ENCODE data around the gene PRKAG3.
"Not testable (repeated sequence)": the region's sequence is repeated elsewhere in the genome, so short reads cannot be mapped to it uniquely, and the experiment has no call there.

The PRKAG3 gene

DNA sequence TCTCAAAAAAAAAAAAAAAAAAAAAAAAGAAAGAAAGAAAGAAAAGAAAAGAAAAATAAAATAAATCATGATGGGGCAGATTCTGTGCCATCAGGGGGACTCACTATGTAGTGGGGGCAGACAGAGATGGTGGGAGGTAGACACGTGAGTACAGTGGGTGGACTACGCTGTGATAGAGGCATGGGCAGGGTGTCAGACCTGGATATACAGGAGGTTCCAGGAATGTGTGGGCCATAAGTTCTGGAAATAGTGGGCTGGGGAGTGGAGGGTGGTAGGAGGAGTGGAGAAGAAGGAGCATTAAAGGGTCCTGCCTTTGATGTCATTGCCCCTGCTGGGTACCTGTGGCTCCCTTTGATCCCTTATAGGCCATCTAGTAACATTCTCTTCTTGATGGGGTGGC, 19.2 kb upstream of the PRKAG3 start:
- H3K36me3 ChIP-seq (ENCODE audit: control insufficient read depth, insufficient read depth, low read length), result no peaks in the 10 kb centered on the region
- H3K4me3 ChIP-seq (ENCODE audit: low read length), result no peak overlapping the region
- no peak overlapping the region for H3K9ac ChIP-seq (ENCODE audit: low read length)
- H3K27ac ChIP-seq (ENCODE audit: low read depth, low read length), result no peak overlapping the region
- H3K4me1 ChIP-seq (ENCODE audit: control insufficient read depth, insufficient read depth, low read length), result no peaks in the 10 kb centered on the region
- H3K27me3 ChIP-seq (ENCODE audit: control insufficient read depth, insufficient read depth, low read length), result peaks cover 9% of the 10 kb centered on the region

DNA sequence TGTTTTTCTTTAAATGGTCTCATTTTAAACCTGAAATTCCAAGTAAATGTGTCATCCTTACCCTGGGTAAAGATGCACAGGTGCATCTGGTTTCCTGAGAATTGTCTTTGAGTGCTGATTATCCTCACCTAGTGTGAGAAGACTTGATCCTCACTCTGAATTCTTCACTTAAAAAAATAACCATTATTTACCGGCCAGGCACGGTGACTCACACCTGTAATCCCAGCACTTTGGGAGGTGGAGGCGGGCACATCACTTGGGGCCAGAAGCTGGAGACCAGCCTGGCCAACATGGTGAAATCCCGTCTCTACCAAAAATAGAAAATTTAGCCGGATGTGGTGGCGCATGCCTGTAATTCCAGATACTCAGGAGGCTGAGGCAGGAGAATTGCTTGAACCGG, 18.1 kb upstream of the PRKAG3 start:
- Histone ChIP-seq H3K36me3 (ENCODE audit: control insufficient read depth, insufficient read depth, low read length) (no peaks in the 10 kb centered on the region), H3K4me1 (ENCODE audit: control insufficient read depth, insufficient read depth, low read length) (no peaks in the 10 kb centered on the region), H3K4me3 (ENCODE audit: low read length) (no peak overlapping the region), H3K27ac (ENCODE audit: low read depth, low read length) (no peak overlapping the region), H3K9ac (ENCODE audit: low read length) (no peak overlapping the region), H3K27me3 (ENCODE audit: control insufficient read depth, insufficient read depth, low read length) (peaks cover 9% of the 10 kb centered on the region)

DNA sequence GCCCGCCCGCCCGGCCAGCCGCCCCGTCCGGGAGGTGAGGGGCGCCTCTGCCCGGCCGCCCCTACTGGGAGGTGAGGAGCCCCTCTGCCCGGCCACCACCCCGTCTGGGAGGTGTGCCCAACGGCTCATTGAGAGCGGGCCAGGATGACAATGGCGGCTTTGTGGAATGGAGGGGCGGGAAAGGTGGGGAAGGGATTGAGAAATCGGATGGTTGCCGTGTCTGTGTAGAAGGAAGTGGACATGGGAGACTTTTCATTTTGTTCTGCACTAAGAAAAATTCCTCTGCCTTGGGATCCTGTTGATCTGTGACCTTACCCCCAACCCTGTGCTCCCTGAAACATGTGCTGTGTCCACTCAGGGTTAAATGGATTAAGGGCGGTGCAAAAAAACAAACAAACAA, 15.4 kb upstream of the PRKAG3 start:
- not testable (repeated sequence) for H3K9ac ChIP-seq (ENCODE audit: low read length); H3K4me1 ChIP-seq (ENCODE audit: control insufficient read depth, insufficient read depth, low read length); H3K27ac ChIP-seq (ENCODE audit: low read depth, low read length); H3K4me3 ChIP-seq (ENCODE audit: low read length); H3K36me3 ChIP-seq (ENCODE audit: control insufficient read depth, insufficient read depth, low read length); H3K27me3 ChIP-seq (ENCODE audit: control insufficient read depth, insufficient read depth, low read length)

DNA sequence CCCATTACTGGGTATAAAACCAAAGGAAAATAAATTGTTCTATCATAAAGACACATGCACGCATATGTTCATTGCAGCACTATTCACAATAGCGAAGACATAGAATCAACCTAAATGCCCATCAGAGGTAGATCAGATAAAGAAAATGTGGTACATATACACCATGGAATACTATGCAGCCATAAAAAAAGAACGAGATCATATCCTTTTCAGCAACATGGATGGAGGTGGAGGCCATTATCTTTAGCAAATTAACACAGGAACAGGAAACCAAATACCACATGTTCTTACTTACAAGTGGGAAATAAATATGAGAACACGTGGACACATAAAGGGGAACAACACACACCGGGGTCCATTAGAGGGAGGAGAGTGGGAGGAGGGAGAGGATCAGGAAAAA, 12.7 kb upstream of the PRKAG3 start:
- not testable (repeated sequence) for H3K4me3 ChIP-seq (ENCODE audit: low read length); H3K9ac ChIP-seq (ENCODE audit: low read length); H3K4me1 ChIP-seq (ENCODE audit: control insufficient read depth, insufficient read depth, low read length); H3K36me3 ChIP-seq (ENCODE audit: control insufficient read depth, insufficient read depth, low read length); H3K27ac ChIP-seq (ENCODE audit: low read depth, low read length); H3K27me3 ChIP-seq (ENCODE audit: control insufficient read depth, insufficient read depth, low read length)

DNA sequence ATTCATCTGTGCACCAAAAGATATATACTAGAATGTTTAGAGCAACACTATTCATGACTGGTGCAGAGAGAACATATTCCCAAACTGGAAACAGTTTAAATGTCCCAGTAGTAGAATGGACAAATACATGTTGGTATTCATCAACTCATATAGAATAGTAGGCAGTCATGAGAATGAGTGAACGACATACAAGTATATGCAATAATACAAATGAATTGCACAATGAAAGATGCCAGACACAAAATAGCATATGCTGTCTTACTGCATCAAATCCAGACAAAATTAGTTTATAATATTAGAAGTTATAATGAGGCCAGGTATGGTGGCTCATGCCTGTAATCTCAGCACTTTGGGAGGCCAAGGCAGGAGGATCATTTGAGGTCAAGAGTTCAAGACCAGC, 8.3 kb upstream of the PRKAG3 start:
- no peaks in the 10 kb centered on the region for H3K4me1 ChIP-seq (ENCODE audit: control insufficient read depth, insufficient read depth, low read length)
- H3K9ac ChIP-seq (ENCODE audit: low read length), result no peak overlapping the region
- H3K27ac ChIP-seq (ENCODE audit: low read depth, low read length), result no peak overlapping the region
- no peak overlapping the region for H3K4me3 ChIP-seq (ENCODE audit: low read length)
- no peaks in the 10 kb centered on the region for H3K36me3 ChIP-seq (ENCODE audit: control insufficient read depth, insufficient read depth, low read length)
- H3K27me3 ChIP-seq (ENCODE audit: control insufficient read depth, insufficient read depth, low read length), result no peaks in the 10 kb centered on the region

DNA sequence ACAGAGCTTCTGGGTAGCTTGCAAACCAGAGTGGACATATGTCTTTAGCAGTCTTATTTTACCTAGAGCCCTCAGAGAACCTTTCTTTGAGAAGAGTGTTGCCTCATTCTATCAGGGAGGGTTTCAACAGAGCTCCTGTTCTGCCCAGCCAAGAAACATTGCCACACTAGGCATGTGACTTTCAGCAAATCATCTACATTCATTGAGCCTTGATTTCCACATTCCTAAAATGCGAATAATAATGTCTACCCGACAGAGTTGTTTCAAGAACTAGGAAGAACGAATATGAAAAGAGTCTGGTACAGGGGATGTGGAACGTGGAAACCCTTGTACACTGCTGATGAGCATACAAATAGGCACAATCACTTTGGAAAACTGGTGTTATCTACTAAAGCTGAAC, 7.8 kb upstream of the PRKAG3 start:
- H3K9ac ChIP-seq (ENCODE audit: low read length), result no peak overlapping the region
- H3K27me3 ChIP-seq (ENCODE audit: control insufficient read depth, insufficient read depth, low read length), result no peaks in the 10 kb centered on the region
- no peaks in the 10 kb centered on the region for H3K36me3 ChIP-seq (ENCODE audit: control insufficient read depth, insufficient read depth, low read length)
- H3K27ac ChIP-seq (ENCODE audit: low read depth, low read length), result no peak overlapping the region
- H3K4me1 ChIP-seq (ENCODE audit: control insufficient read depth, insufficient read depth, low read length), result no peaks in the 10 kb centered on the region
- no peak overlapping the region for H3K4me3 ChIP-seq (ENCODE audit: low read length)

DNA sequence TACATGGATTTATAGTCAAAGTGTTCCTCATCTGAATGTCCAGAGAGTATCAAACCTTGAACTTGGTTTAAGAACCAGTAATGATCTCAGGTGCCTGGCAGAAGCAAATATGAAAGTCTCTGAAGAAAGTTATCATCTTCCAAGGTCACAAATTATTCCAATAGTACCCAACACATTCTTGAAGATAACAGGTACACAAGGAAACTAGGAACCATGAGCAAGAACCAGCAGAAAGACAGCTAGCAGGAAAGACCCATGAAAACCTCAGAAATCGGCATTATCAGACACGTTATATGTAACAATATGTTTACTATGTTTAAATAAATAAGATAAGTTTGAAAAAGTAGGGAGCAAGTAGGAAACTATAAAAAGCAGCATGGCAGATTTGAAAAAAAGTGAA, 5.9 kb upstream of the PRKAG3 start:
- H3K36me3 ChIP-seq (ENCODE audit: control insufficient read depth, insufficient read depth, low read length), result no peaks in the 10 kb centered on the region
- H3K27me3 ChIP-seq (ENCODE audit: control insufficient read depth, insufficient read depth, low read length), result peaks cover 5% of the 10 kb centered on the region
- H3K9ac ChIP-seq (ENCODE audit: low read length), result no peak overlapping the region
- H3K4me1 ChIP-seq (ENCODE audit: control insufficient read depth, insufficient read depth, low read length), result no peaks in the 10 kb centered on the region
- H3K4me3 ChIP-seq (ENCODE audit: low read length), result no peak overlapping the region
- H3K27ac ChIP-seq (ENCODE audit: low read depth, low read length), result no peak overlapping the region

DNA sequence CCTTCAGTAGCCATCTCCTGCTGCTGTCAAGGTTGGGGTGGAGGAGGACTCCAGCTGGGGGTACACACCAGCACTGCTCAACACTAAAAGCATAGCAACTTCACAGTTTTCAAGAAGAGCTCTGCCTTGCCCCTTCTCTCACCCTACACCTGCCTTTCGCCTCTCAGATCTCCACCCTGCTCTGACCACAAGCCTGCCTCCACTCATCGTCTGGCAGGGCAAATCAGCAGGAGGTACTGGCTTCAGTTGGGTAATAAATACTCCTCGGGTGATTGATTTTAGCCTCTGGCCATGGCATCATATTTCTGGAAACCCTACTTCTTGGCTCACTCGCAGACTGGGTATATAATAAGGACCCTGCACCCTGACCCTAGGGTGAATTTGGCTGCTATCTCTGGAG, 3.1 kb upstream of the PRKAG3 start:
- Histone ChIP-seq H3K4me1 (ENCODE audit: control insufficient read depth, insufficient read depth, low read length) (no peaks in the 10 kb centered on the region), H3K36me3 (ENCODE audit: control insufficient read depth, insufficient read depth, low read length) (no peaks in the 10 kb centered on the region), H3K27ac (ENCODE audit: low read depth, low read length) (no peak overlapping the region), H3K9ac (ENCODE audit: low read length) (no peak overlapping the region), H3K27me3 (ENCODE audit: control insufficient read depth, insufficient read depth, low read length) (peaks cover 12% of the 10 kb centered on the region), H3K4me3 (ENCODE audit: low read length) (no peak overlapping the region)

DNA sequence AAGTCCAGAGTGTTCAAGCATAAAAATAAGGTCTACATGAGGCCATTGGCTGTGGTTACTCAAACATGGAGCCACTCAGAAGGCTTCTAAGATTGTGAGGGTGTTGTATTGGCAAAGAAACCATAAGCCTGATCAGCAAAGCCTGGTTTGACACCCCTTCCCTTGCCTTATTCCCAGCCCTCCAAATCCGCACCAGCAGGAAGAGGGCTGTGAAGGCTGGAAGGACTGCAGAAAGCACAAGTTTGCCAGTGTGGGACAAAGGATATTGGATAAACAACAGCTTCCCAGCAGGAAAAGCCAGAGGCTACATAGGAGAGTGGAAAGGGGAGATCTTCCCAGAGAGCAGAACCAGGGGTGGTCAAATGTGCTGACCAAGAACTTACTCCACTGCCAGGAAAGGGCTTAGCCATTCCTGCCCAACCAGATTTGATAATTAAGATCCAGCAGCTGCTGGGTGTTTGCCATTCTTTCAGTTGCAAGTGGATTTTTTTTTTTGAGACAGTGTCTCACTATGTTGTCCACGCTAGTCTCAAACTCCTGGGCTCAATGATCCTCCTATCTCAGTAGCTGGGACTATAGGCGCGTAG, 1.5 kb upstream of the PRKAG3 start:
- Histone ChIP-seq H3K4me1 (ENCODE audit: control insufficient read depth, insufficient read depth, low read length) (no peaks in the 10 kb centered on the region), H3K36me3 (ENCODE audit: control insufficient read depth, insufficient read depth, low read length) (no peaks in the 10 kb centered on the region), H3K27me3 (ENCODE audit: control insufficient read depth, insufficient read depth, low read length) (peaks cover 12% of the 10 kb centered on the region), H3K4me3 (ENCODE audit: low read length) (no peak overlapping the region), H3K27ac (ENCODE audit: low read depth, low read length) (no peak overlapping the region), H3K9ac (ENCODE audit: low read length) (no peak overlapping the region)

DNA sequence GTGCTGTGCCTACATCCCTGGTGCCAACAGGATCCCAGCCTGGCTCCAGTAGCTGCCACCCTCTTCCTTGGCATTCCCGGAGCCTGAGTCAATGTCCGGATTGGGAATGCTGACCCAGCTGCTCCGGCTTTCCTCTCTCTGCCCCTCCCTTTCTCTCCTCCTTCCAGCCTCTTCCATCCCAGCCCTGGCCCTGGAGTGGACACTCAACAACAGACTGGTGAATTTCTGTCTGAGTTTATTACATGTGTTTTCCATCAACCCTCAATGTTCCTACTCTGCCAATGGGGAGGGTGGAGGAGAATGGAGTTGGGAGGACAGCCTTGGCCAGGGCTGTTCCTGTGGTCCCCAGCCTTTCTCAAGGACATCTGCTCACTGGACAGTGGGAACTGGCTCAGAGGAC, 917 bp upstream of the PRKAG3 start:
- no peak overlapping the region for H3K9ac ChIP-seq (ENCODE audit: low read length)
- no peaks in the 10 kb centered on the region for H3K4me1 ChIP-seq (ENCODE audit: control insufficient read depth, insufficient read depth, low read length)
- no peak overlapping the region for H3K27ac ChIP-seq (ENCODE audit: low read depth, low read length)
- no peaks in the 10 kb centered on the region for H3K36me3 ChIP-seq (ENCODE audit: control insufficient read depth, insufficient read depth, low read length)
- no peak overlapping the region for H3K4me3 ChIP-seq (ENCODE audit: low read length)
- H3K27me3 ChIP-seq (ENCODE audit: control insufficient read depth, insufficient read depth, low read length), result peaks cover 12% of the 10 kb centered on the region

DNA sequence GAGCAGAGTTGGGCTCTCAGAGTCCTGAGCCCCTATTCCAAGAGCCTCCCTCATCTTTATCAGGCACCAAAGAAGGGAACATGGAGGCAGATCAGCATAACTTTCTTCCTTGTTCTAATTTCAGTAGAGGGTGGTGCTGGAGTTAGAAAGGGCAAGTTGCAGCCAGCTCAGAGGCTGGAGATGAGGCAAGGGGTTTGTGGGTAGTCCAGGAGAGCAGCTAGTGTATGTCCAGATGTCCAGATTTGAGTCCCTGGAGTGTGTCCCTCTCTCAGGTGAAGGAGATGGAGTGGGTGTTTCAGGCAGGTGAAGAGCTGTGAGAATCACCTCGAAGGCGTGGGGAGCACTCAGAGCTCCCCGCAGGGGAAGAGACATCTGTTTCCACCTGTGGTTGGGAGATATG, 478 bp upstream of the PRKAG3 start:
- H3K4me3 ChIP-seq (ENCODE audit: low read length), result no peak overlapping the region
- H3K27ac ChIP-seq (ENCODE audit: low read depth, low read length), result no peak overlapping the region
- H3K27me3 ChIP-seq (ENCODE audit: control insufficient read depth, insufficient read depth, low read length), result peaks cover 12% of the 10 kb centered on the region
- no peak overlapping the region for H3K9ac ChIP-seq (ENCODE audit: low read length)
- no peaks in the 10 kb centered on the region for H3K4me1 ChIP-seq (ENCODE audit: control insufficient read depth, insufficient read depth, low read length)
- H3K36me3 ChIP-seq (ENCODE audit: control insufficient read depth, insufficient read depth, low read length), result no peaks in the 10 kb centered on the region

DNA sequence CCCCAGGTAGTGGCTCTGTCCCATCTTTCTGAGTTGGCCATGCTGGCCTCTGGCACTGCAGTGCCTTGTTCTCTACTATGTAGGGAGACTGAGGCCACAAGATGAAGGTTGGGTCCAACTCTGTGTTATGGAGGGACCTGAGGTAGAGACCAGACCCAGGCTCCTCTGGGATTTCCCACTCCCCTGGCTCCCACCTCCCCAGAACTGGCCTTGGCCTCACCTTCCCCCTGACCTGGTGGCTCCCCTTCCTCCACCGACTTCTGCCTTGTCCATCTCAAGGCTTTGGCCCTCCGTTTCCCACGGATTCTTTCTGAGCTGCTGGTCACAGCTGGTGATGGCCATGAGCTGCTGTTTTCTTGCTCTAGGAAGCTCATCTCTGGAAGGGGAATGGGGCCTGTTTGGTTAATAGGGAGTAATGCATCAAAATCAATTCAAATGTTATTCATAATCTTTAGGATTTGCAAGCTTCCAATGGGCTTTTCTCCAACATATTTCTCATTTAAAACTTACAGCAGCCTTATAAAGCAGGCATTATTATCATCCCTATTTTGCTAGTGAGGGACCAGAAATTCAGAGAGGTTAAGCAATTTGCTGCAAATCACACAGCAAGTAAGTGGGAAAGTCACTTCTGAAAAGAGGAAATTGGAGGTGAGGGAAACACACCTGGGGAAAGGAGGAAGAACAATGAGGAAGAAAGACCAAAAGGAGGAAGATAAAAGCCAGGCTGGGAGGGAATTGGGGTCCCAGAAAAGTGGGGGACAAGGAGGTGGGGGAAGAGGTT, 887 bp downstream of the PRKAG3 start:
- Histone ChIP-seq H3K4me1 (ENCODE audit: control insufficient read depth, insufficient read depth, low read length) (no peaks in the 10 kb centered on the region), H3K4me3 (ENCODE audit: low read length) (no peak overlapping the region), H3K27ac (ENCODE audit: low read depth, low read length) (no peak overlapping the region), H3K27me3 (ENCODE audit: control insufficient read depth, insufficient read depth, low read length) (peaks cover 12% of the 10 kb centered on the region), H3K9ac (ENCODE audit: low read length) (no peak overlapping the region), H3K36me3 (ENCODE audit: control insufficient read depth, insufficient read depth, low read length) (no peaks in the 10 kb centered on the region)

DNA sequence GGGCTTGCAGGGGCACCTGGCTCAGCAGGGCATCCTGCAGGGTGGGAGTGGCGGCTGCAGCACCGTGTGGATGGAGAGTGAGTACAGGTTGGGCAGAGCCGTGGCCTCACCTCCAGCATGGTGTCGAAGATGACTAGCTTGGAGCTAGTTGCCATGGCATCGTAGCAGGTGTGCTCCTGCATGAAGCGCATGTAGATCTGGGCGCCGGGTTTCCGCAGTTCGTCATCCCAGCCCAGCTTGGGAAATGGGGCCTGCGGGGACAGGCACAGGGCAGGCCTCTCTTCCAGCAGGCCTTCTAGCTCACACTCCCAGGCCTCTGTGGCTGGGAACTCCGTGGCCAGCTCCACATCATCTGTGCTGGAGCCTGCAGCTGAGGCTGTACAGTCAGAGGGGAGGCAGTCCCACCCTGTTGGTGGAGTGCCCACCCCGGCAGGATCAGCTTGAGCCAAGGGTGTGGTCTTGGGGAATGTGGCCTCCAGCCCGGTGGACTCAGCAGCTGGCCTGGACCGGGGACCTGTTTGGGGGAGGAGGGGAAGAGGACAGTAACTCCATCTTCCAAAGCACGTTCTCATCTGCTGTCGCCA, 1.6 kb downstream of the PRKAG3 start:
- Histone ChIP-seq H3K36me3 (ENCODE audit: control insufficient read depth, insufficient read depth, low read length) (no peaks in the 10 kb centered on the region), H3K4me1 (ENCODE audit: control insufficient read depth, insufficient read depth, low read length) (no peaks in the 10 kb centered on the region), H3K27ac (ENCODE audit: low read depth, low read length) (no peak overlapping the region), H3K4me3 (ENCODE audit: low read length) (no peak overlapping the region), H3K9ac (ENCODE audit: low read length) (no peak overlapping the region), H3K27me3 (ENCODE audit: control insufficient read depth, insufficient read depth, low read length) (peaks cover 12% of the 10 kb centered on the region)

Data from rectal smooth muscle tissue (tissue), 1 donor.